MM.1S (cell line): ENCODE results near the gene DUSP8.

Experiments used
- EZH2 ChIP-seq: fragments of 300-600 bp; sonication (generic); optimal IDR thresholded peaks from 2 replicates; pipeline ENCODE3; 2017; ENCODE audit warnings: low read depth, mild to moderate bottlenecking, antibody characterized with exemption, low read length, mixed read lengths
- EZH2phosphoT487 ChIP-seq: fragments of 300-600 bp; sonication (generic); IDR thresholded peaks from 2 replicates; pipeline ENCODE4 v1.6.1; 2018; ENCODE audit warnings: antibody characterized with exemption, low read length
- TF ChIP-seq, protein P1 (sequence below): fragments of 300-600 bp; sonication (generic); IDR thresholded peaks from 2 replicates; pipeline ENCODE4 v1.5.1; 2016; ENCODE audit warnings: antibody characterized with exemption, low read length, mixed read lengths

DNA sequence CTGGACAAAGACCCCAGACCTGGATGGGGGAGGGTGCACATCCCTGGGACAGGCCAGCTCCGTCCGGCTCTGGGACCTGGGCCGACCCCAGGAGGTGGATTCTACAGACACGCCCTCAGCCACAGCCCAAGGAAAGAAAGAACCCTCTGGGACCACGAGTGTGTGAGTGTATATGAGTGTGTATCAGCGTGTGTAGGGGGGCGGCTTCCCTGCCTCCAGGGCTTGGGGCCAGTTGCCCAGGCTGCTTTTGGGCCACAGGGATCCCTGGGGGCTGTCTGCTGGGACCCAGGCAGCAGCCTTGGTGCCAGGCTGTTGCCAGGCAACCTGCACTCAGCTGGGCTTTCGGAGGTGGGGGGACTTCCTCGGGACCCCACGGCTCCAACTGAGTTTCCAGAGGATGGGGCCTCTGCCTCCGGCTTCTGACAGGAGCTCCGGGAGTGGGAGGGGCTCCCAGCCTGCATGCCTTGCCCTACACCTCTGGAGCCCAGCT, 8.9 kb downstream of the DUSP8 start:
- TF ChIP-seq, protein P1, sequence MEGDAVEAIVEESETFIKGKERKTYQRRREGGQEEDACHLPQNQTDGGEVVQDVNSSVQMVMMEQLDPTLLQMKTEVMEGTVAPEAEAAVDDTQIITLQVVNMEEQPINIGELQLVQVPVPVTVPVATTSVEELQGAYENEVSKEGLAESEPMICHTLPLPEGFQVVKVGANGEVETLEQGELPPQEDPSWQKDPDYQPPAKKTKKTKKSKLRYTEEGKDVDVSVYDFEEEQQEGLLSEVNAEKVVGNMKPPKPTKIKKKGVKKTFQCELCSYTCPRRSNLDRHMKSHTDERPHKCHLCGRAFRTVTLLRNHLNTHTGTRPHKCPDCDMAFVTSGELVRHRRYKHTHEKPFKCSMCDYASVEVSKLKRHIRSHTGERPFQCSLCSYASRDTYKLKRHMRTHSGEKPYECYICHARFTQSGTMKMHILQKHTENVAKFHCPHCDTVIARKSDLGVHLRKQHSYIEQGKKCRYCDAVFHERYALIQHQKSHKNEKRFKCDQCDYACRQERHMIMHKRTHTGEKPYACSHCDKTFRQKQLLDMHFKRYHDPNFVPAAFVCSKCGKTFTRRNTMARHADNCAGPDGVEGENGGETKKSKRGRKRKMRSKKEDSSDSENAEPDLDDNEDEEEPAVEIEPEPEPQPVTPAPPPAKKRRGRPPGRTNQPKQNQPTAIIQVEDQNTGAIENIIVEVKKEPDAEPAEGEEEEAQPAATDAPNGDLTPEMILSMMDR: no peak
- TF ChIP-seq EZH2: no peak
- no peak for TF ChIP-seq EZH2phosphoT487
